Right lobe of liver (tissue), 4 donors: ENCODE results near the gene DNAJA1.

Source experiments
- CTCF ChIP-seq, 4 donors: fragments of 200-600 bp in 3 of 4; fragments of 450-650 bp in 1 of 4; IDR thresholded peaks; one replicate each; pipeline versions ENCODE4 v1.5.1 to v1.8.0; 2016 to 2022; ENCODE audit warnings: antibody characterized with exemption in 4 of 4, mild to moderate bottlenecking in 2 of 4
- POLR2A ChIP-seq: fragments of 450-650 bp; IDR thresholded peaks from one replicate; pipeline ENCODE4 v1.6.1; 2017; ENCODE audit warnings: antibody characterized with exemption, mild to moderate bottlenecking
- donor health status: DM: no; HTN: no; CAD: no.
- donor health status: DM: no; HTN: no; CAD: no.
- donor health status: DM: no; HTN: yes; CAD: no.

- TF ChIP-seq CTCF (IDR thresholded peaks at IDR 0.05) (no peak), POLR2A (no peak)
Measured at GRCh38 chr9:33082538-33083326, 57.7 kb downstream of the DNAJA1 start.
